GM23338 (cell line): ENCODE results near the gene TCF7L1. TPM values are rescaled to one million over a fixed set of nuclear protein-coding genes. Genes with fewer than 3 reads are reported as not detected.

ENCODE experiments used
- ATAC-seq: fragments of 200-7000 bp; cut with Tn5 transposase; 3 replicates; pipeline ENCODE4 v1.9.1; 2020
- DNase-seq: peaks from one replicate; pipeline ENCODE4 v3.0.0-alpha.2; 2015; ENCODE audit warnings: low spot score
- H2AFZ ChIP-seq: fragments of 200-600 bp; sonication (generic); 2 replicates; pipeline ENCODE4 v1.8.0; 2016; ENCODE audit warnings: antibody characterized with exemption, mild to moderate bottlenecking, moderate library complexity
- H3F3A ChIP-seq: fragments of 200-600 bp; sonication (generic); replicated peaks from 2 replicates; pipeline ENCODE4 v1.8.0; 2017; ENCODE audit warnings: antibody characterized with exemption, mixed run types, low read depth
- H3K27ac ChIP-seq: fragments of 200-600 bp; sonication (generic); 2 replicates; pipeline ENCODE4 v1.6.1; 2016; ENCODE audit warnings: low read depth
- H3K27me3 ChIP-seq: fragments of 200-600 bp; sonication (generic); 2 replicates; pipeline ENCODE4 v1.8.0; 2016; ENCODE audit warnings: mild to moderate bottlenecking, mixed run types, moderate library complexity; ENCODE audit not compliant: insufficient read depth
- H3K36me3 ChIP-seq: fragments of 200-600 bp; sonication (generic); 2 replicates; pipeline ENCODE4 v1.8.0; 2016; ENCODE audit warnings: mild to moderate bottlenecking; ENCODE audit not compliant: insufficient read depth
- H3K4me1 ChIP-seq: fragments of 200-600 bp; sonication (generic); 2 replicates; pipeline ENCODE4 v1.8.0; 2016; ENCODE audit warnings: mild to moderate bottlenecking, moderate library complexity; ENCODE audit not compliant: insufficient read depth
- H3K4me2 ChIP-seq: fragments of 200-600 bp; sonication (generic); 2 replicates; pipeline ENCODE4 v1.7.1; 2017; ENCODE audit warnings: mixed run types
- H3K4me3 ChIP-seq: fragments of 200-600 bp; sonication (generic); 2 replicates; pipeline ENCODE4 v1.6.1; 2016; ENCODE audit warnings: mixed run types
- H3K79me2 ChIP-seq: fragments of 200-600 bp; sonication (generic); replicated peaks from 2 replicates; pipeline ENCODE4 v1.8.0; 2017; ENCODE audit warnings: mild to moderate bottlenecking; ENCODE audit not compliant: insufficient read depth
- H3K9me2 ChIP-seq: fragments of 200-600 bp; sonication (generic); 2 replicates; pipeline ENCODE4 v1.8.0; 2017; ENCODE audit not compliant: insufficient read depth
- H4K20me1 ChIP-seq: fragments of 200-600 bp; sonication (generic); replicated peaks from 2 replicates; pipeline ENCODE4 v1.8.0; 2017; ENCODE audit warnings: mild to moderate bottlenecking; ENCODE audit not compliant: insufficient read depth
- H3K27ac Mint-ChIP-seq: 2 replicates; pipeline ENCODE4 v1.8.0; 2020; ENCODE audit warnings: inconsistent platforms, mild to moderate bottlenecking, moderate library complexity, mixed read lengths
- H3K27me3 Mint-ChIP-seq: 3 replicates; pipeline ENCODE4 v1.8.0; 2022; ENCODE audit warnings: low read depth, mild to moderate bottlenecking, moderate library complexity, mixed read lengths, inconsistent platforms; ENCODE audit not compliant: insufficient read depth, poor library complexity
- H3K36me3 Mint-ChIP-seq: 3 replicates; pipeline ENCODE4 v1.8.0; 2021; ENCODE audit warnings: low read depth, mild to moderate bottlenecking, inconsistent platforms, moderate library complexity, mixed read lengths
- H3K4me1 Mint-ChIP-seq: 3 replicates; pipeline ENCODE4 v1.8.0; 2020; ENCODE audit warnings: mild to moderate bottlenecking, inconsistent platforms, mixed read lengths
- H3K4me3 Mint-ChIP-seq: 3 replicates; pipeline ENCODE4 v1.8.0; 2021; ENCODE audit warnings: moderate library complexity, mild to moderate bottlenecking, inconsistent platforms, mixed read lengths
- H3K9me3 Mint-ChIP-seq: 3 replicates; pipeline ENCODE4 v1.8.0; 2020; ENCODE audit warnings: moderate library complexity, mild to moderate bottlenecking, inconsistent platforms, mixed read lengths
- CREB1 ChIP-seq: fragments of 250-450 bp; sonication (Bioruptor Pico); IDR thresholded peaks from 2 replicates; pipeline ENCODE4 v1.5.0; 2020; ENCODE audit warnings: low read depth, mild to moderate bottlenecking, moderate library complexity
- EZH2 ChIP-seq: fragments of 200-600 bp; sonication (generic); IDR thresholded peaks from one replicate; pipeline ENCODE4 v1.8.0; 2017; ENCODE audit warnings: antibody characterized with exemption, mild to moderate bottlenecking, low read depth; ENCODE audit not compliant: unreplicated experiment
- EZH2phosphoT487 ChIP-seq: fragments of 200-600 bp; sonication (generic); IDR thresholded peaks from one replicate; pipeline ENCODE4 v1.8.1; 2018; ENCODE audit warnings: antibody characterized with exemption; ENCODE audit not compliant: unreplicated experiment
- JUNB ChIP-seq: IDR thresholded peaks from one replicate; pipeline ENCODE4 v1.6.1; 2016; ENCODE audit warnings: antibody characterized with exemption; ENCODE audit not compliant: unreplicated experiment
- NANOG ChIP-seq: IDR thresholded peaks from 2 replicates; pipeline ENCODE4 v1.6.1; 2016; ENCODE audit warnings: antibody characterized with exemption, borderline replicate concordance
- POLR2AphosphoS5 ChIP-seq: IDR thresholded peaks from 2 replicates; pipeline ENCODE4 v1.6.1; 2016; ENCODE audit warnings: antibody characterized with exemption, low read depth
- ZNF114 ChIP-seq: fragments of 250-450 bp; sonication (Bioruptor Pico); IDR thresholded peaks from 2 replicates; pipeline ENCODE4 v1.5.0; 2020; ENCODE audit warnings: mild to moderate bottlenecking, moderate library complexity
- ZNF331 ChIP-seq: fragments of 250-450 bp; sonication (Bioruptor Pico); IDR thresholded peaks from 2 replicates; pipeline ENCODE4 v1.5.0; 2020; ENCODE audit warnings: low read depth, mild to moderate bottlenecking, moderate library complexity
- polyA plus RNA-seq: library from polyadenylated mRNA; unstranded; fragments of >200 nt; fragmentation: Nextera tagmentation; extraction: Ambion mirVana; gene quantifications from 2 replicates; pipeline ENCODE4 v1.2.1, GENCODE V29; 2016
- total RNA-seq: library from RNA; depleted of rRNA; stranded (reverse); fragments of >200 nt; shearing (Covaris generic); gene quantifications from 2 replicates; pipeline ENCODE4 v1.2.3, GENCODE V29; 2014
- TF ChIP-seq, protein P1 (sequence below): IDR thresholded peaks from 2 replicates; pipeline ENCODE4 v1.6.1; 2016; ENCODE audit warnings: antibody characterized with exemption
- TF ChIP-seq, protein P2 (sequence below), 2 experiments: fragments of 200-600 bp in 1 of 2; sonication (generic) in 1 of 2; conservative IDR thresholded peaks; 2 replicates each; pipeline versions ENCODE4 v1.5.1 to v1.6.1; 2016 to 2017; ENCODE audit warnings: antibody characterized with exemption in 2 of 2, low read depth in 2 of 2, mild to moderate bottlenecking in 2 of 2, moderate library complexity in 1 of 2
- TF ChIP-seq, protein P3 (sequence below): fragments of 250-450 bp; sonication (Bioruptor Pico); IDR thresholded peaks from 2 replicates; pipeline ENCODE4 v1.5.0; 2020; ENCODE audit warnings: mild to moderate bottlenecking, moderate library complexity

The TCF7L1 gene
- total and polyA plus RNA-seq, 2 experiments from 2014 or later, result 47.3 to 101 TPM

DNA sequence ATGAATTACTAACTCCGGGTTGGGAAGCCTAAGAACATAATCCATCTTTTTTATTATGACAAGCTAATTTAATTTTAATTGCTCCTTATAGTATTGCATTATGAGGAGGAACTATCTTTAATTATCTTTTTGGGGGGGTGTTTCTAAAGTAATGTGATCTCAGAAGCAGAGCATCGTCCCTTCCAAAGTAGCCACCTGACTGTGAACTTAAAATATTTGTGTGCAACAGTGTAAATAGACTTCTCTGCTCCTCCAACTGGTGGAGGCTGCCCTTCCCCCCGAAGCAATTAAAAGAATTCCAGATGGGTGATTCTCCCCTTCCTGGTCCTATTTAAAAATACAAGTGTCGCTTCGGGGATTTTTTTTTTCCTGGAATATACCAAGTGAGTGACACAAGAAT is 55.7 kb downstream of the TCF7L1 start:
- no peak for TF ChIP-seq ZNF331
- no peak for TF ChIP-seq EZH2
- no peak for TF ChIP-seq JUNB
- no peak for TF ChIP-seq NANOG
- TF ChIP-seq, protein P1, sequence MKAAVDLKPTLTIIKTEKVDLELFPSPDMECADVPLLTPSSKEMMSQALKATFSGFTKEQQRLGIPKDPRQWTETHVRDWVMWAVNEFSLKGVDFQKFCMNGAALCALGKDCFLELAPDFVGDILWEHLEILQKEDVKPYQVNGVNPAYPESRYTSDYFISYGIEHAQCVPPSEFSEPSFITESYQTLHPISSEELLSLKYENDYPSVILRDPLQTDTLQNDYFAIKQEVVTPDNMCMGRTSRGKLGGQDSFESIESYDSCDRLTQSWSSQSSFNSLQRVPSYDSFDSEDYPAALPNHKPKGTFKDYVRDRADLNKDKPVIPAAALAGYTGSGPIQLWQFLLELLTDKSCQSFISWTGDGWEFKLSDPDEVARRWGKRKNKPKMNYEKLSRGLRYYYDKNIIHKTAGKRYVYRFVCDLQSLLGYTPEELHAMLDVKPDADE, result no peak
- TF ChIP-seq, protein P2, sequence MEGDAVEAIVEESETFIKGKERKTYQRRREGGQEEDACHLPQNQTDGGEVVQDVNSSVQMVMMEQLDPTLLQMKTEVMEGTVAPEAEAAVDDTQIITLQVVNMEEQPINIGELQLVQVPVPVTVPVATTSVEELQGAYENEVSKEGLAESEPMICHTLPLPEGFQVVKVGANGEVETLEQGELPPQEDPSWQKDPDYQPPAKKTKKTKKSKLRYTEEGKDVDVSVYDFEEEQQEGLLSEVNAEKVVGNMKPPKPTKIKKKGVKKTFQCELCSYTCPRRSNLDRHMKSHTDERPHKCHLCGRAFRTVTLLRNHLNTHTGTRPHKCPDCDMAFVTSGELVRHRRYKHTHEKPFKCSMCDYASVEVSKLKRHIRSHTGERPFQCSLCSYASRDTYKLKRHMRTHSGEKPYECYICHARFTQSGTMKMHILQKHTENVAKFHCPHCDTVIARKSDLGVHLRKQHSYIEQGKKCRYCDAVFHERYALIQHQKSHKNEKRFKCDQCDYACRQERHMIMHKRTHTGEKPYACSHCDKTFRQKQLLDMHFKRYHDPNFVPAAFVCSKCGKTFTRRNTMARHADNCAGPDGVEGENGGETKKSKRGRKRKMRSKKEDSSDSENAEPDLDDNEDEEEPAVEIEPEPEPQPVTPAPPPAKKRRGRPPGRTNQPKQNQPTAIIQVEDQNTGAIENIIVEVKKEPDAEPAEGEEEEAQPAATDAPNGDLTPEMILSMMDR (conservative IDR thresholded peaks at IDR 0.05; ENCODE audit: low read depth in 2 of 2), result no peak
- no peak for TF ChIP-seq CREB1 (CRISPR knock-in tag)
- TF ChIP-seq, protein P3, sequence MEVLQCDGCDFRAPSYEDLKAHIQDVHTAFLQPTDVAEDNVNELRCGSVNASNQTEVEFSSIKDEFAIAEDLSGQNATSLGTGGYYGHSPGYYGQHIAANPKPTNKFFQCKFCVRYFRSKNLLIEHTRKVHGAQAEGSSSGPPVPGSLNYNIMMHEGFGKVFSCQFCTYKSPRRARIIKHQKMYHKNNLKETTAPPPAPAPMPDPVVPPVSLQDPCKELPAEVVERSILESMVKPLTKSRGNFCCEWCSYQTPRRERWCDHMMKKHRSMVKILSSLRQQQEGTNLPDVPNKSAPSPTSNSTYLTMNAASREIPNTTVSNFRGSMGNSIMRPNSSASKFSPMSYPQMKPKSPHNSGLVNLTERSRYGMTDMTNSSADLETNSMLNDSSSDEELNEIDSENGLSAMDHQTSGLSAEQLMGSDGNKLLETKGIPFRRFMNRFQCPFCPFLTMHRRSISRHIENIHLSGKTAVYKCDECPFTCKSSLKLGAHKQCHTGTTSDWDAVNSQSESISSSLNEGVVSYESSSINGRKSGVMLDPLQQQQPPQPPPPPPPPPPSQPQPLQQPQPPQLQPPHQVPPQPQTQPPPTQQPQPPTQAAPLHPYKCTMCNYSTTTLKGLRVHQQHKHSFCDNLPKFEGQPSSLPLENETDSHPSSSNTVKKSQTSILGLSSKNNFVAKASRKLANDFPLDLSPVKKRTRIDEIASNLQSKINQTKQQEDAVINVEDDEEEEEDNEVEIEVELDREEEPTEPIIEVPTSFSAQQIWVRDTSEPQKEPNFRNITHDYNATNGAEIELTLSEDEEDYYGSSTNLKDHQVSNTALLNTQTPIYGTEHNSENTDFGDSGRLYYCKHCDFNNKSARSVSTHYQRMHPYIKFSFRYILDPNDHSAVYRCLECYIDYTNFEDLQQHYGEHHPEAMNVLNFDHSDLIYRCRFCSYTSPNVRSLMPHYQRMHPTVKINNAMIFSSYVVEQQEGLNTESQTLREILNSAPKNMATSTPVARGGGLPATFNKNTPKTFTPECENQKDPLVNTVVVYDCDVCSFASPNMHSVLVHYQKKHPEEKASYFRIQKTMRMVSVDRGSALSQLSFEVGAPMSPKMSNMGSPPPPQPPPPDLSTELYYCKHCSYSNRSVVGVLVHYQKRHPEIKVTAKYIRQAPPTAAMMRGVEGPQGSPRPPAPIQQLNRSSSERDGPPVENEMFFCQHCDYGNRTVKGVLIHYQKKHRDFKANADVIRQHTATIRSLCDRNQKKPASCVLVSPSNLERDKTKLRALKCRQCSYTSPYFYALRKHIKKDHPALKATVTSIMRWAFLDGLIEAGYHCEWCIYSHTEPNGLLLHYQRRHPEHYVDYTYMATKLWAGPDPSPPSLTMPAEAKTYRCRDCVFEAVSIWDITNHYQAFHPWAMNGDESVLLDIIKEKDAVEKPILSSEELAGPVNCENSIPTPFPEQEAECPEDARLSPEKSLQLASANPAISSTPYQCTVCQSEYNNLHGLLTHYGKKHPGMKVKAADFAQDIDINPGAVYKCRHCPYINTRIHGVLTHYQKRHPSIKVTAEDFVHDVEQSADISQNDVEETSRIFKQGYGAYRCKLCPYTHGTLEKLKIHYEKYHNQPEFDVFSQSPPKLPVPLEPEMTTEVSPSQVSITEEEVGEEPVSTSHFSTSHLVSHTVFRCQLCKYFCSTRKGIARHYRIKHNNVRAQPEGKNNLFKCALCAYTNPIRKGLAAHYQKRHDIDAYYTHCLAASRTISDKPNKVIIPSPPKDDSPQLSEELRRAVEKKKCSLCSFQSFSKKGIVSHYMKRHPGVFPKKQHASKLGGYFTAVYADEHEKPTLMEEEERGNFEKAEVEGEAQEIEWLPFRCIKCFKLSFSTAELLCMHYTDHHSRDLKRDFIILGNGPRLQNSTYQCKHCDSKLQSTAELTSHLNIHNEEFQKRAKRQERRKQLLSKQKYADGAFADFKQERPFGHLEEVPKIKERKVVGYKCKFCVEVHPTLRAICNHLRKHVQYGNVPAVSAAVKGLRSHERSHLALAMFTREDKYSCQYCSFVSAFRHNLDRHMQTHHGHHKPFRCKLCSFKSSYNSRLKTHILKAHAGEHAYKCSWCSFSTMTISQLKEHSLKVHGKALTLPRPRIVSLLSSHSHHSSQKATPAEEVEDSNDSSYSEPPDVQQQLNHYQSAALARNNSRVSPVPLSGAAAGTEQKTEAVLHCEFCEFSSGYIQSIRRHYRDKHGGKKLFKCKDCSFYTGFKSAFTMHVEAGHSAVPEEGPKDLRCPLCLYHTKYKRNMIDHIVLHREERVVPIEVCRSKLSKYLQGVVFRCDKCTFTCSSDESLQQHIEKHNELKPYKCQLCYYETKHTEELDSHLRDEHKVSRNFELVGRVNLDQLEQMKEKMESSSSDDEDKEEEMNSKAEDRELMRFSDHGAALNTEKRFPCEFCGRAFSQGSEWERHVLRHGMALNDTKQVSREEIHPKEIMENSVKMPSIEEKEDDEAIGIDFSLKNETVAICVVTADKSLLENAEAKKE (CRISPR knock-in tag), result no peak
- no peak for TF ChIP-seq EZH2phosphoT487
- no peak for TF ChIP-seq POLR2AphosphoS5
- no peak for TF ChIP-seq ZNF114 (CRISPR knock-in tag)
- no peaks in the 10 kb centered on the region; the same call in 1 of the 2 replicates for H3K9me2 ChIP-seq
- H3K27ac ChIP-seq, result no peak overlapping the region
- peaks cover 80% of the 10 kb centered on the region for H4K20me1 ChIP-seq
- no peak overlapping the region for H2AFZ ChIP-seq
- H3K79me2 ChIP-seq, result peaks cover 98% of the 10 kb centered on the region
- H3K4me2 ChIP-seq, result peak overlapping the region; percentile 53
- Mint-ChIP-seq H3K4me3 (no peak overlapping the region), H3K36me3 (peaks cover 43% of the 10 kb centered on the region), H3K9me3 (no peaks in the 10 kb centered on the region), H3K27me3 (peaks cover 8% of the 10 kb centered on the region), H3K27ac (no peak overlapping the region), H3K4me1 (peaks cover 63% of the 10 kb centered on the region)
- H3K27me3 ChIP-seq, result no peaks in the 10 kb centered on the region
- H3K4me3 ChIP-seq, result no peak overlapping the region
- DNase-seq (no peak), ATAC-seq (no peak)
- H3K4me1 ChIP-seq, result peaks cover 41% of the 10 kb centered on the region
- H3F3A ChIP-seq, result peaks cover 14% of the 10 kb centered on the region; the same call in 1 of the 2 replicates
- no peaks in the 10 kb centered on the region for H3K36me3 ChIP-seq
